GM23338 (cell line): ENCODE measurements around the gene VWDE. TPM values are rescaled to one million over a fixed set of nuclear protein-coding genes. Genes with fewer than 3 reads are reported as not detected.

ENCODE experiments used
- ATAC-seq: fragments of 200-7000 bp; cut with Tn5 transposase; 3 replicates; pipeline ENCODE4 v1.9.1; 2020
- DNase-seq: peaks from one replicate; pipeline ENCODE4 v3.0.0-alpha.2; 2015; ENCODE audit warnings: low spot score
- H2AFZ ChIP-seq: fragments of 200-600 bp; sonication (generic); 2 replicates; pipeline ENCODE4 v1.8.0; 2016; ENCODE audit warnings: antibody characterized with exemption, mild to moderate bottlenecking, moderate library complexity
- H3F3A ChIP-seq: fragments of 200-600 bp; sonication (generic); replicated peaks from 2 replicates; pipeline ENCODE4 v1.8.0; 2017; ENCODE audit warnings: antibody characterized with exemption, mixed run types, low read depth
- H3K27ac ChIP-seq: fragments of 200-600 bp; sonication (generic); 2 replicates; pipeline ENCODE4 v1.6.1; 2016; ENCODE audit warnings: low read depth
- H3K27me3 ChIP-seq: fragments of 200-600 bp; sonication (generic); 2 replicates; pipeline ENCODE4 v1.8.0; 2016; ENCODE audit warnings: mild to moderate bottlenecking, mixed run types, moderate library complexity; ENCODE audit not compliant: insufficient read depth
- H3K36me3 ChIP-seq: fragments of 200-600 bp; sonication (generic); 2 replicates; pipeline ENCODE4 v1.8.0; 2016; ENCODE audit warnings: mild to moderate bottlenecking; ENCODE audit not compliant: insufficient read depth
- H3K4me1 ChIP-seq: fragments of 200-600 bp; sonication (generic); 2 replicates; pipeline ENCODE4 v1.8.0; 2016; ENCODE audit warnings: mild to moderate bottlenecking, moderate library complexity; ENCODE audit not compliant: insufficient read depth
- H3K4me2 ChIP-seq: fragments of 200-600 bp; sonication (generic); 2 replicates; pipeline ENCODE4 v1.7.1; 2017; ENCODE audit warnings: mixed run types
- H3K4me3 ChIP-seq: fragments of 200-600 bp; sonication (generic); 2 replicates; pipeline ENCODE4 v1.6.1; 2016; ENCODE audit warnings: mixed run types
- H3K79me2 ChIP-seq: fragments of 200-600 bp; sonication (generic); replicated peaks from 2 replicates; pipeline ENCODE4 v1.8.0; 2017; ENCODE audit warnings: mild to moderate bottlenecking; ENCODE audit not compliant: insufficient read depth
- H3K9me2 ChIP-seq: fragments of 200-600 bp; sonication (generic); 2 replicates; pipeline ENCODE4 v1.8.0; 2017; ENCODE audit not compliant: insufficient read depth
- H4K20me1 ChIP-seq: fragments of 200-600 bp; sonication (generic); replicated peaks from 2 replicates; pipeline ENCODE4 v1.8.0; 2017; ENCODE audit warnings: mild to moderate bottlenecking; ENCODE audit not compliant: insufficient read depth
- H3K27ac Mint-ChIP-seq: 2 replicates; pipeline ENCODE4 v1.8.0; 2020; ENCODE audit warnings: inconsistent platforms, mild to moderate bottlenecking, moderate library complexity, mixed read lengths
- H3K27me3 Mint-ChIP-seq: 3 replicates; pipeline ENCODE4 v1.8.0; 2022; ENCODE audit warnings: low read depth, mild to moderate bottlenecking, moderate library complexity, mixed read lengths, inconsistent platforms; ENCODE audit not compliant: insufficient read depth, poor library complexity
- H3K36me3 Mint-ChIP-seq: 3 replicates; pipeline ENCODE4 v1.8.0; 2021; ENCODE audit warnings: low read depth, mild to moderate bottlenecking, inconsistent platforms, moderate library complexity, mixed read lengths
- H3K4me1 Mint-ChIP-seq: 3 replicates; pipeline ENCODE4 v1.8.0; 2020; ENCODE audit warnings: mild to moderate bottlenecking, inconsistent platforms, mixed read lengths
- H3K4me3 Mint-ChIP-seq: 3 replicates; pipeline ENCODE4 v1.8.0; 2021; ENCODE audit warnings: moderate library complexity, mild to moderate bottlenecking, inconsistent platforms, mixed read lengths
- H3K9me3 Mint-ChIP-seq: 3 replicates; pipeline ENCODE4 v1.8.0; 2020; ENCODE audit warnings: moderate library complexity, mild to moderate bottlenecking, inconsistent platforms, mixed read lengths
- CREB1 ChIP-seq: fragments of 250-450 bp; sonication (Bioruptor Pico); IDR thresholded peaks from 2 replicates; pipeline ENCODE4 v1.5.0; 2020; ENCODE audit warnings: low read depth, mild to moderate bottlenecking, moderate library complexity
- CTCF ChIP-seq, 2 experiments: fragments of 200-600 bp in 1 of 2; sonication (generic) in 1 of 2; conservative IDR thresholded peaks; 2 replicates each; pipeline versions ENCODE4 v1.5.1 to v1.6.1; 2016 to 2017; ENCODE audit warnings: antibody characterized with exemption in 2 of 2, low read depth in 2 of 2, mild to moderate bottlenecking in 2 of 2, moderate library complexity in 1 of 2
- ETS1 ChIP-seq: IDR thresholded peaks from 2 replicates; pipeline ENCODE4 v1.6.1; 2016; ENCODE audit warnings: antibody characterized with exemption
- EZH2 ChIP-seq: fragments of 200-600 bp; sonication (generic); IDR thresholded peaks from one replicate; pipeline ENCODE4 v1.8.0; 2017; ENCODE audit warnings: antibody characterized with exemption, mild to moderate bottlenecking, low read depth; ENCODE audit not compliant: unreplicated experiment
- EZH2phosphoT487 ChIP-seq: fragments of 200-600 bp; sonication (generic); IDR thresholded peaks from one replicate; pipeline ENCODE4 v1.8.1; 2018; ENCODE audit warnings: antibody characterized with exemption; ENCODE audit not compliant: unreplicated experiment
- JUNB ChIP-seq: IDR thresholded peaks from one replicate; pipeline ENCODE4 v1.6.1; 2016; ENCODE audit warnings: antibody characterized with exemption; ENCODE audit not compliant: unreplicated experiment
- REST ChIP-seq: IDR thresholded peaks from one replicate; pipeline ENCODE4 v1.6.1; 2018; ENCODE audit warnings: antibody characterized with exemption; ENCODE audit not compliant: unreplicated experiment
- STAT1 ChIP-seq: IDR thresholded peaks from one replicate; pipeline ENCODE4 v1.6.1; 2016; ENCODE audit warnings: antibody characterized with exemption; ENCODE audit not compliant: unreplicated experiment
- ZNF114 ChIP-seq: fragments of 250-450 bp; sonication (Bioruptor Pico); IDR thresholded peaks from 2 replicates; pipeline ENCODE4 v1.5.0; 2020; ENCODE audit warnings: mild to moderate bottlenecking, moderate library complexity
- ZNF462 ChIP-seq: fragments of 250-450 bp; sonication (Bioruptor Pico); IDR thresholded peaks from 2 replicates; pipeline ENCODE4 v1.5.0; 2020; ENCODE audit warnings: mild to moderate bottlenecking, moderate library complexity
- polyA plus RNA-seq: library from polyadenylated mRNA; unstranded; fragments of >200 nt; fragmentation: Nextera tagmentation; extraction: Ambion mirVana; gene quantifications from 2 replicates; pipeline ENCODE4 v1.2.1, GENCODE V29; 2016
- total RNA-seq: library from RNA; depleted of rRNA; stranded (reverse); fragments of >200 nt; shearing (Covaris generic); gene quantifications from 2 replicates; pipeline ENCODE4 v1.2.3, GENCODE V29; 2014

Gene VWDE
- total and polyA plus RNA-seq, 2 experiments from 2014 or later: 24.6 to 45.5 TPM

- no peak overlapping the region for H3K27ac Mint-ChIP-seq
Observed at GRCh38 chr7:12287901-12288300, 115.8 kb downstream of the VWDE start.

More at GRCh38 chr7:12287901-12288300, 115.8 kb downstream of the VWDE start:
- no peaks in the 10 kb centered on the region for H3K79me2 ChIP-seq
- no peak for TF ChIP-seq STAT1
- TF ChIP-seq ZNF462 (CRISPR knock-in tag): no peak
- TF ChIP-seq EZH2phosphoT487: no peak
- no peak for TF ChIP-seq CREB1 (CRISPR knock-in tag)
- TF ChIP-seq ETS1: no peak
- no peak for TF ChIP-seq CTCF (conservative IDR thresholded peaks at IDR 0.05; ENCODE audit: low read depth in 2 of 2)
- no peak for TF ChIP-seq JUNB
- TF ChIP-seq ZNF114 (CRISPR knock-in tag): no peak
- TF ChIP-seq EZH2: no peak
- TF ChIP-seq REST: no peak
- no peaks in the 10 kb centered on the region for H3K4me1 ChIP-seq
- peaks cover 6% of the 10 kb centered on the region; the same call in 1 of the 2 replicates for H3K9me2 ChIP-seq
- H4K20me1 ChIP-seq: no peaks in the 10 kb centered on the region
- H3K9me3 Mint-ChIP-seq: peaks cover 40% of the 10 kb centered on the region
- H3K4me3 Mint-ChIP-seq: no peak overlapping the region
- no peaks in the 10 kb centered on the region for H3F3A ChIP-seq
- no peak for ATAC-seq
- no peak overlapping the region for H3K27ac ChIP-seq
- no peaks in the 10 kb centered on the region for H3K27me3 ChIP-seq
- peaks cover 14% of the 10 kb centered on the region for H3K36me3 ChIP-seq
- no peak overlapping the region for H2AFZ ChIP-seq
- no peak overlapping the region for H3K4me2 ChIP-seq
- no peaks in the 10 kb centered on the region for H3K27me3 Mint-ChIP-seq
- H3K4me1 Mint-ChIP-seq: peaks cover 4% of the 10 kb centered on the region; the same call in 2 of the 3 replicates
- DNase-seq: no peak
- peaks cover 32% of the 10 kb centered on the region; the same call in 2 of the 3 replicates for H3K36me3 Mint-ChIP-seq
- H3K4me3 ChIP-seq: no peak overlapping the region
